GM12878 (cell line): ENCODE results near the gene DIAPH1. TPM values are rescaled to one million over a fixed set of nuclear protein-coding genes. Genes with fewer than 3 reads are reported as not detected.

ENCODE experiments used
- ATAC-seq: fragments of 200-7000 bp; cut with Tn5 transposase; 3 replicates; pipeline ENCODE4 v1.9.1; 2020; ENCODE audit warnings: mild to moderate bottlenecking, moderate library complexity
- BruUV-seq: library from RNA; stranded (reverse); fragments of 400-500 nt; replicated peaks from 2 replicates; lab custom pipeline; 2021; lab: Mats Ljungman, UMichigan
- CTCF ChIA-PET: fragments of 300-600 bp; sonication (Branson Sonifier 250); formaldehyde crosslinking; extraction: SDS; loops from one replicate; lab custom pipeline; 2021; ENCODE audit warnings: inconsistent platforms; lab: Yijun Ruan, JAX
- POLR2A ChIA-PET: fragments of 350-600 bp; formaldehyde crosslinking; extraction: SDS; loops from one replicate; lab custom pipeline; 2021; ENCODE audit warnings: inconsistent platforms; lab: Charles Lee
- RAD21 ChIA-PET: fragments of 300-600 bp; sonication (Branson Sonifier 250); formaldehyde crosslinking; loops from one replicate; lab custom pipeline; 2023; ENCODE audit warnings: antibody characterized with exemption; ENCODE audit not compliant: unreplicated experiment; lab: Charles Lee
- SMC1A ChIA-PET: fragments of 300-600 bp; sonication (Branson Sonifier 250); formaldehyde crosslinking; loops from one replicate; lab custom pipeline; 2023; ENCODE audit not compliant: unreplicated experiment, uncharacterized antibody; lab: Charles Lee
- DNase-seq: peaks from one replicate; pipeline ENCODE4 v3.0.0-alpha.2; 2011; ENCODE audit warnings: low read depth, low spot score
- FAIRE-seq: peaks from 3 replicates; lab custom pipeline; 2011; peaks lifted over from hg19 to GRCh38; lab: Jason Lieb, UNC
- H2AFZ ChIP-seq: 2 replicates; pipeline ENCODE4 v1.6.0; 2011; ENCODE audit warnings: low read depth, low read length, control low read depth; ENCODE audit not compliant: control insufficient read depth
- H3K27ac ChIP-seq: 2 replicates; pipeline ENCODE4 v1.5.1; 2011; ENCODE audit warnings: control low read depth; ENCODE audit not compliant: control insufficient read depth, insufficient read depth
- H3K27me3 ChIP-seq, 2 experiments: replicated peaks in 1 of 2; 2 replicates each; pipeline versions ENCODE4 v1.6.0 to v1.6.1; 2011; ENCODE audit warnings: low read length in 1 of 2; ENCODE audit not compliant: control insufficient read depth in 2 of 2, insufficient read depth in 2 of 2
- H3K36me3 ChIP-seq, 2 experiments: 2 replicates each; pipeline ENCODE4 v1.5.1; 2011; ENCODE audit warnings: low read length in 1 of 2; ENCODE audit not compliant: control insufficient read depth in 2 of 2, insufficient read depth in 2 of 2
- H3K4me1 ChIP-seq: 2 replicates; pipeline ENCODE4 v1.6.1; 2011; ENCODE audit warnings: mild to moderate bottlenecking, low read length, moderate library complexity, mixed read lengths; ENCODE audit not compliant: control insufficient read depth, insufficient read depth
- H3K4me2 ChIP-seq: 2 replicates; pipeline ENCODE4 v1.6.0; 2011; ENCODE audit warnings: control low read depth; ENCODE audit not compliant: control insufficient read depth, insufficient read depth
- H3K4me3 ChIP-seq: fragments of 200-600 bp; sonication (generic); 2 replicates; pipeline ENCODE4 v1.5.1; 2016
- H3K79me2 ChIP-seq: 2 replicates; pipeline ENCODE4 v1.6.0; 2011; ENCODE audit warnings: low read length; ENCODE audit not compliant: control insufficient read depth, insufficient read depth
- H3K9ac ChIP-seq: 2 replicates; pipeline ENCODE4 v1.8.0; 2011; ENCODE audit warnings: low read length, control low read depth, mixed read lengths; ENCODE audit not compliant: control insufficient read depth, insufficient read depth
- H3K9me3 ChIP-seq: replicated peaks from 3 replicates; pipeline ENCODE4 v1.5.1; 2011; ENCODE audit warnings: mild to moderate bottlenecking, low read length; ENCODE audit not compliant: control insufficient read depth, insufficient read depth
- H4K20me1 ChIP-seq: 2 replicates; pipeline ENCODE4 v1.6.0; 2011; ENCODE audit not compliant: control insufficient read depth, insufficient read depth
- BCL11A ChIP-seq: IDR thresholded peaks from 2 replicates; pipeline ENCODE4 v1.6.1; 2011; ENCODE audit warnings: low read depth, low read length
- CHD4 ChIP-seq: fragments of 200-600 bp; sonication (generic); IDR thresholded peaks from 2 replicates; pipeline ENCODE4 v1.6.1; 2016; ENCODE audit warnings: mild to moderate bottlenecking
- FOXM1 ChIP-seq: IDR thresholded peaks from 2 replicates; pipeline ENCODE4 v1.6.1; 2012; ENCODE audit warnings: low read depth, mild to moderate bottlenecking, inconsistent platforms, low read length, moderate library complexity
- PAX5 ChIP-seq: IDR thresholded peaks from 2 replicates; pipeline ENCODE4 v1.6.1; 2011; ENCODE audit warnings: low read depth, low read length, borderline replicate concordance
- PML ChIP-seq: IDR thresholded peaks from 2 replicates; pipeline ENCODE4 v1.6.1; 2012; ENCODE audit warnings: low read length, inconsistent platforms
- RELA ChIP-seq: fragments of 450-650 bp; IDR thresholded peaks from 2 replicates; pipeline ENCODE4 v1.8.0; 2014; ENCODE audit warnings: borderline replicate concordance; ENCODE audit not compliant: partially characterized antibody
- REST ChIP-seq: IDR thresholded peaks from 2 replicates; pipeline ENCODE4 v1.6.1; 2012; ENCODE audit warnings: mild to moderate bottlenecking, low read depth, low read length
- SP1 ChIP-seq: IDR thresholded peaks from one replicate; pipeline ENCODE4 v1.6.1; 2011; ENCODE audit warnings: low read depth, low read length
- TARDBP ChIP-seq: IDR thresholded peaks from 2 replicates; pipeline ENCODE4 v1.6.1; 2016; ENCODE audit warnings: borderline replicate concordance
- WGBS: methylation state at CpG from one replicate; pipeline ENCODE4 v1.1.6; 2016; ENCODE audit warnings: low lambda C conversion rate; ENCODE audit not compliant: insufficient replicate concordance, insufficient coverage; ENCODE audit errors: missing lambda C conversion rate; 5-methylcytosine and 5-hydroxymethylcytosine counted together
- in situ Hi-C: fragments of 300-500 bp; cut with MboI; formaldehyde crosslinking; loops from 9 replicates; pipeline ENCODE4 v1.14.3; 2018; ENCODE audit warnings: mixed read lengths
- intact Hi-C: fragments of 100-400 bp; cut with micrococcal nuclease; formaldehyde crosslinking; loops from one replicate; pipeline ENCODE4 v1.14.2; 2022; ENCODE audit not compliant: unreplicated experiment
- polyA plus RNA-seq, 11 experiments: library from polyadenylated mRNA; depleted of rRNA in 4 of 11; unstranded in 6 of 11; stranded (reverse) in 5 of 11; fragments of >200 nt; fragmentation: Nextera tagmentation in 4 of 11; fragmentation: Illumina TruSeq in 1 of 11; extraction: Ambion mirVana in 4 of 11; extraction: Trizol in 1 of 11; gene quantifications; 1 replicate in 1 of 11; 2 replicates in 10 of 11; pipeline versions ENCODE4 v1.2.1 to v1.2.3, GENCODE V29; 2011 to 2016; ENCODE audit warnings: inconsistent platforms in 2 of 11, missing spikeins in 2 of 11, low read depth in 1 of 11
- total RNA-seq, 4 experiments: library from RNA; depleted of rRNA in 3 of 4; stranded (reverse); fragments of >200 nt in 3 of 4; fragmentation: Illumina TruSeq in 1 of 4; extraction: Trizol in 1 of 4; gene quantifications; 2 replicates each; pipeline versions ENCODE4 v1.2.1 to v1.2.3, GENCODE V29; 2013 to 2021
- TF ChIP-seq, protein P1 (sequence below): IDR thresholded peaks from 2 replicates; pipeline ENCODE4 v1.6.1; 2012; ENCODE audit warnings: low read length, inconsistent platforms

The DIAPH1 gene
- total and polyA plus RNA-seq, 10 of the 15 experiments (the other 5 are each of a cell fraction or from before 2014, with no cell fraction given), result 37.8 to 168 (median 59.0) TPM

GRCh38 chr5:141603923-141604717, 14.7 kb downstream of the DIAPH1 start:
- peaks cover 86% of the 10 kb centered on the region for H3K79me2 ChIP-seq
- H2AFZ ChIP-seq, result no peak overlapping the region
- ATAC-seq, result no peak
- TF ChIP-seq SP1 (no peak), RELA (no peak)
- TF ChIP-seq, all 136 proteins: peak for 0
- CTCF ChIA-PET, result interaction anchor here (2.2 to 10.9 kb wide), 5 partner anchors 12 to 40 kb away, joined by 7 to 172 read pairs (median 10); partner anchors contain the start of gene DIAPH1
- no TSS peak for BruUV-seq
- RAD21 ChIA-PET, result interaction anchor here (1.0 to 5.0 kb wide), 7 partner anchors 11 to 33 kb away, joined by 3 to 45 read pairs (median 4); partner anchors contain the start of genes DIAPH1, HDAC3 and RELL2
- Histone ChIP-seq H3K27me3 (no peaks in the 10 kb centered on the region), H3K27ac (peak overlapping the region; percentile 77), H4K20me1 (no peaks in the 10 kb centered on the region), H3K9me3 (no peaks in the 10 kb centered on the region), H3K36me3 (no peaks in the 10 kb centered on the region; a peak in 1 of 4 replicates), H3K4me3 (peak overlapping the region; percentile 21; the same call in 1 of the 2 replicates), H3K4me1 (peaks cover 36% of the 10 kb centered on the region), H3K4me2 (peak overlapping the region; percentile 68), H3K9ac (no peak overlapping the region)
- intact Hi-C loops, result no loop called here
- WGBS, result 3% methylated on average over 6 of the region's 6 CpGs
- FAIRE-seq (no peak), DNase-seq (no peak)
- SMC1A ChIA-PET, result interaction anchor here (0.8 to 8.6 kb wide), 4 partner anchors 11 to 31 kb away, joined by 3 to 199 read pairs (median 42); partner anchors contain the start of genes DIAPH1, HDAC3 and RELL2
- POLR2A ChIA-PET, result interaction anchor here (0.8 to 3.5 kb wide), 6 partner anchors 13 to 34 kb away, joined by 3 to 17 read pairs (median 6); partner anchors contain the start of genes DIAPH1, HDAC3 and RELL2
- in situ Hi-C loops, result loop anchor here (25.0 kb wide), 2 partner anchors 1192 to 1567 kb away; partner anchors contain the start of genes ANKHD1 and NRG2

DNA sequence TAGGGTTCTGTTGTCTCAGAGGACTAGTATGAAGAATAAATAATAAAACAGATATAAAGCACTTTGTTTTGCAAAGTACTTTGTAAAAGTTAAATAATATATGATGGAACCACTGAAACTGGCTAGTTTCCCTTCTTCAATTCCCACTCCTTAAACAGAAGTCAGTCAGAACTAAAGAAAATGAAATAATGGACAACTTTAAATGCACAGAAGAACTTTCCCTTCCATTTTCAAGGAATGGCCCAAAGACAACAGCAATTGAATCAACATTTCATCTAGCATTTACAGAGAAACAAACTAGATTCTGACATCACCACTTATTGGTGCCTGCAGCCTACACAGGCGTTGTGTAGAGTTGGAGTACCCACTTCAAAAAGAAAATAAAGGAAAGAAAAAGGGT, 16.2 kb downstream of the DIAPH1 start:
- ChIA-PET RAD21 (interaction anchor here (0.8 to 5.0 kb wide), 6 partner anchors 10 to 35 kb away, joined by 3 to 45 read pairs (median 8); partner anchors contain the start of gene DIAPH1), CTCF (interaction anchor here (0.6 to 10.9 kb wide), 7 partner anchors 10 to 388 kb away, joined by 3 to 172 read pairs (median 8); partner anchors contain the start of gene DIAPH1), SMC1A (interaction anchor here (0.7 to 8.6 kb wide), 6 partner anchors 9 to 279 kb away, joined by 3 to 199 read pairs (median 18); partner anchors contain the start of genes DIAPH1, HDAC3 and RELL2), POLR2A (interaction anchor here (0.7 to 3.5 kb wide), 2 partner anchors 14 to 1100 kb away, joined by 3 to 17 read pairs; no protein-coding TSS in a partner anchor)
- no peaks in the 10 kb centered on the region; a peak in 1 of 4 replicates for H3K36me3 ChIP-seq
- TF ChIP-seq, protein P1, sequence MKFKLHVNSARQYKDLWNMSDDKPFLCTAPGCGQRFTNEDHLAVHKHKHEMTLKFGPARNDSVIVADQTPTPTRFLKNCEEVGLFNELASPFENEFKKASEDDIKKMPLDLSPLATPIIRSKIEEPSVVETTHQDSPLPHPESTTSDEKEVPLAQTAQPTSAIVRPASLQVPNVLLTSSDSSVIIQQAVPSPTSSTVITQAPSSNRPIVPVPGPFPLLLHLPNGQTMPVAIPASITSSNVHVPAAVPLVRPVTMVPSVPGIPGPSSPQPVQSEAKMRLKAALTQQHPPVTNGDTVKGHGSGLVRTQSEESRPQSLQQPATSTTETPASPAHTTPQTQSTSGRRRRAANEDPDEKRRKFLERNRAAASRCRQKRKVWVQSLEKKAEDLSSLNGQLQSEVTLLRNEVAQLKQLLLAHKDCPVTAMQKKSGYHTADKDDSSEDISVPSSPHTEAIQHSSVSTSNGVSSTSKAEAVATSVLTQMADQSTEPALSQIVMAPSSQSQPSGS, result no peak
- no peak for TF ChIP-seq BCL11A
- no peak for TF ChIP-seq REST
- no peak for TF ChIP-seq PAX5
- no peak for TF ChIP-seq PML
- TF ChIP-seq TARDBP, result no peak
- TF ChIP-seq FOXM1, result no peak
- TF ChIP-seq CHD4, result no peak
- no peaks in the 10 kb centered on the region for H3K9me3 ChIP-seq
- no peak overlapping the region for H2AFZ ChIP-seq
- peaks cover 85% of the 10 kb centered on the region for H3K79me2 ChIP-seq
- WGBS, result 44% methylated on average over 1 of the region's 1 CpG
- no peak overlapping the region for H3K4me3 ChIP-seq
- H3K9ac ChIP-seq, result no peak overlapping the region
- no peaks in the 10 kb centered on the region for H3K27me3 ChIP-seq
- no peak for ATAC-seq
- BruUV-seq, result no TSS peak
- FAIRE-seq, result no peak
- H3K4me1 ChIP-seq, result peaks cover 29% of the 10 kb centered on the region
- no peak overlapping the region for H3K27ac ChIP-seq
- no peak for DNase-seq
- H4K20me1 ChIP-seq, result no peaks in the 10 kb centered on the region
- in situ Hi-C loops (loop anchor here (25.0 kb wide), 2 partner anchors 1190 to 1565 kb away; partner anchors contain the start of genes ANKHD1 and NRG2), intact Hi-C loops (no loop called here)
- no peak overlapping the region for H3K4me2 ChIP-seq
